B cell (primary cell): ENCODE data around the gene GFOD1. TPM values are rescaled to one million over a fixed set of nuclear protein-coding genes. Genes with fewer than 3 reads are reported as not detected.
"Not testable (repeated sequence)": the region's sequence is repeated elsewhere in the genome, so short reads cannot be mapped to it uniquely, and the experiment has no call there.

ENCODE experiments used
- ATAC-seq: fragments of 200-7000 bp; cut with Tn5 transposase; one replicate; pipeline ENCODE4 v1.10.0; 2021; ENCODE audit warnings: low read depth, mild to moderate bottlenecking, moderate number of reproducible peaks, moderate library complexity
- CTCF ChIA-PET: fragments of 350-600 bp; sonication (Branson Sonifier 250); formaldehyde crosslinking; loops from one replicate; lab custom pipeline; 2021; ENCODE audit warnings: antibody characterized with exemption, inconsistent platforms; lab: Charles Lee
- POLR2A ChIA-PET: fragments of 350-600 bp; sonication (Branson Sonifier 250); formaldehyde crosslinking; loops from one replicate; lab custom pipeline; 2021; ENCODE audit warnings: antibody characterized with exemption; lab: Charles Lee
- DNase-seq: peaks from one replicate; pipeline ENCODE4 v3.0.0; 2013
- H2AFZ ChIP-seq: 2 replicates; pipeline ENCODE4 v1.6.1; 2012; ENCODE audit warnings: mild to moderate bottlenecking, low read depth, low read length; ENCODE audit not compliant: insufficient read depth, poor library complexity, severe bottlenecking
- H3K27ac ChIP-seq, 2 donors: 1 replicate in 1 of 2; 2 replicates in 1 of 2; pipeline ENCODE4 v1.5.1; 2012 to 2013; ENCODE audit warnings: low read length in 2 of 2, mild to moderate bottlenecking in 2 of 2, moderate library complexity in 1 of 2
- H3K27me3 ChIP-seq, 4 experiments: fragments of 200-600 bp in 1 of 4; sonication (generic) in 1 of 4; replicated peaks in 1 of 4; 1 replicate in 2 of 4; 2 replicates in 2 of 4; pipeline versions ENCODE4 v1.6.1 to v1.7.0; 2013 to 2016; ENCODE audit warnings: low read length in 3 of 4, mild to moderate bottlenecking in 2 of 4, mixed read lengths in 1 of 4, moderate library complexity in 1 of 4; ENCODE audit not compliant: insufficient read depth in 4 of 4, control insufficient read depth in 3 of 4; ENCODE audit errors: control extremely low read depth in 1 of 4
- H3K36me3 ChIP-seq, 2 experiments: replicated peaks in 1 of 2; 1 replicate in 1 of 2; 2 replicates in 1 of 2; pipeline versions ENCODE4 v1.6.1 to v1.7.1; 2013; ENCODE audit warnings: low read length in 1 of 2; ENCODE audit not compliant: insufficient read depth in 2 of 2, control insufficient read depth in 1 of 2; ENCODE audit errors: control extremely low read depth in 1 of 2, extremely low read depth in 1 of 2
- H3K4me1 ChIP-seq, 2 donors: fragments of 200-600 bp in 1 of 2; sonication (generic) in 1 of 2; 1 replicate in 1 of 2; 2 replicates in 1 of 2; pipeline versions ENCODE4 v1.5.1 to v1.6.1; 2013 to 2017; ENCODE audit warnings: low read length in 2 of 2; ENCODE audit not compliant: control insufficient read depth in 2 of 2, insufficient read depth in 2 of 2
- H3K4me2 ChIP-seq: replicated peaks from 2 replicates; pipeline ENCODE3; 2012; ENCODE audit warnings: mild to moderate bottlenecking, low read depth, low read length; ENCODE audit not compliant: poor library complexity, severe bottlenecking
- H3K4me3 ChIP-seq, 5 experiments: fragments of 200-600 bp in 1 of 5; sonication (generic) in 1 of 5; 1 replicate in 3 of 5; 2 replicates in 2 of 5; pipeline versions ENCODE4 v1.5.1 to v1.7.0; 2011 to 2016; ENCODE audit warnings: low read length in 4 of 5, mild to moderate bottlenecking in 4 of 5, low read depth in 2 of 5, control low read depth in 1 of 5, moderate library complexity in 1 of 5; ENCODE audit not compliant: insufficient read depth in 1 of 5; ENCODE audit errors: control extremely low read depth in 1 of 5, extremely low read depth in 1 of 5
- H3K79me2 ChIP-seq: fragments of 200-600 bp; sonication (generic); one replicate; pipeline ENCODE4 v1.6.0; 2016; ENCODE audit warnings: low read length; ENCODE audit not compliant: control insufficient read depth, insufficient read depth
- H3K9ac ChIP-seq: fragments of 200-600 bp; sonication (generic); 2 replicates; pipeline ENCODE4 v1.6.1; 2017; ENCODE audit warnings: mild to moderate bottlenecking, low read length, moderate library complexity
- H3K9me3 ChIP-seq, 3 donors: one replicate each; pipeline versions ENCODE4 v1.6.1 to v1.7.1; 2013; ENCODE audit warnings: low read length in 2 of 3; ENCODE audit not compliant: control insufficient read depth in 2 of 3, insufficient read depth in 1 of 3; ENCODE audit errors: control extremely low read depth in 1 of 3
- H4K20me1 ChIP-seq: 2 replicates; pipeline ENCODE4 v1.6.0; 2012; ENCODE audit warnings: mild to moderate bottlenecking, low read length; ENCODE audit not compliant: insufficient read depth, control insufficient read depth, poor library complexity, severe bottlenecking
- H3K27ac Mint-ChIP-seq: one replicate; pipeline ENCODE4 v1.8.0; 2021; ENCODE audit warnings: mixed read lengths
- H3K27me3 Mint-ChIP-seq: one replicate; pipeline ENCODE4 v1.8.0; 2021; ENCODE audit warnings: mixed read lengths
- H3K4me1 Mint-ChIP-seq: one replicate; pipeline ENCODE4 v1.8.0; 2021; ENCODE audit warnings: mixed read lengths
- H3K4me3 Mint-ChIP-seq: one replicate; pipeline ENCODE4 v1.8.0; 2021; ENCODE audit warnings: mixed read lengths
- H3K9me3 Mint-ChIP-seq: one replicate; pipeline ENCODE4 v1.8.0; 2022; ENCODE audit warnings: mixed read lengths; ENCODE audit not compliant: insufficient read depth
- EZH2 ChIP-seq: IDR thresholded peaks from 2 replicates; pipeline ENCODE4 v1.6.1; 2012; ENCODE audit warnings: borderline replicate concordance, low read depth, mild to moderate bottlenecking, moderate library complexity, low read length; ENCODE audit not compliant: insufficient read depth, poor library complexity, severe bottlenecking
- WGBS: methylation state at CpG from one replicate; pipeline ENCODE4 v1.1.5; 2013; ENCODE audit warnings: missing lambda C conversion rate; ENCODE audit not compliant: insufficient coverage; 5-methylcytosine and 5-hydroxymethylcytosine counted together
- intact Hi-C: fragments of 100-400 bp; cut with micrococcal nuclease; formaldehyde crosslinking; loops from one replicate; pipeline ENCODE4 v1.10.0; 2022
- polyA plus RNA-seq: library from polyadenylated mRNA; depleted of rRNA; stranded (reverse); fragments of >200 nt; gene quantifications from 2 replicates; pipeline ENCODE4 v1.2.3, GENCODE V29; 2012
- total RNA-seq, 2 donors: library from RNA; stranded (reverse); fragments of 120-200 nt in 1 of 2; gene quantifications; 1 replicate in 1 of 2; 2 replicates in 1 of 2; pipeline versions ENCODE4 v1.2.3 to v1.2.4, GENCODE V29; 2013 to 2022
- TF ChIP-seq, protein P1 (sequence below): fragments of 200-600 bp; IDR thresholded peaks from one replicate; pipeline ENCODE4 v1.8.0; 2022; ENCODE audit warnings: antibody characterized with exemption, mild to moderate bottlenecking

The GFOD1 gene
- total and polyA plus RNA-seq, 2 donors (not counting 1 experiment from before 2014, with no cell fraction given) = 8.3 to 42.4 TPM

DNA sequence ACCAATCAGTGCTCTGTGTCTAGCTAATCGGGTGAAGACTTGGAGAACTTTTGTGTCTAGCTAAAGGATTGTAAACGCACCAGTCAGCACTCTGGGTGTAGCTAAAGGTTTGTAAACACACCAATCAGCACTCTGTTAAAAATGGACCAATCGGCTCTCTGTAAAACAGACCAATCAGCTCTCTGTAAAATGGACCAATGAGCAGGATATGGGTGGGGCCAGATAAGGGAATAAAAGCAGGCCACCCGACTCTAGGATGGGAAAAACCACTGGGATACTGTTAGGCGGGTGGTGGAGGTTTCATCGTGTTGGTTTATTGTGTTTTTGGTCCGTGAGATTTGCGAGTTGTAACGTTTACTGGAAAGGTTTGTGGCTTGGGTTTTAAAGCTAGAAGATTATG is 25.5 kb upstream of the GFOD1 start:
- ATAC-seq (no peak), DNase-seq (no peak)
- no peak overlapping the region for H3K4me3 ChIP-seq
- ChIA-PET POLR2A (interaction anchor here (1.1 kb wide), 1 partner anchor 13 kb away, joined by 6 read pairs; no protein-coding TSS in a partner anchor), CTCF (interaction anchor here (0.8 to 1.3 kb wide), 2 partner anchors 117 to 178 kb away, joined by 3 to 4 read pairs; no protein-coding TSS in a partner anchor)
- intact Hi-C loops = no loop called here
- H3K9ac ChIP-seq = no peak overlapping the region
- TF ChIP-seq, protein P1, sequence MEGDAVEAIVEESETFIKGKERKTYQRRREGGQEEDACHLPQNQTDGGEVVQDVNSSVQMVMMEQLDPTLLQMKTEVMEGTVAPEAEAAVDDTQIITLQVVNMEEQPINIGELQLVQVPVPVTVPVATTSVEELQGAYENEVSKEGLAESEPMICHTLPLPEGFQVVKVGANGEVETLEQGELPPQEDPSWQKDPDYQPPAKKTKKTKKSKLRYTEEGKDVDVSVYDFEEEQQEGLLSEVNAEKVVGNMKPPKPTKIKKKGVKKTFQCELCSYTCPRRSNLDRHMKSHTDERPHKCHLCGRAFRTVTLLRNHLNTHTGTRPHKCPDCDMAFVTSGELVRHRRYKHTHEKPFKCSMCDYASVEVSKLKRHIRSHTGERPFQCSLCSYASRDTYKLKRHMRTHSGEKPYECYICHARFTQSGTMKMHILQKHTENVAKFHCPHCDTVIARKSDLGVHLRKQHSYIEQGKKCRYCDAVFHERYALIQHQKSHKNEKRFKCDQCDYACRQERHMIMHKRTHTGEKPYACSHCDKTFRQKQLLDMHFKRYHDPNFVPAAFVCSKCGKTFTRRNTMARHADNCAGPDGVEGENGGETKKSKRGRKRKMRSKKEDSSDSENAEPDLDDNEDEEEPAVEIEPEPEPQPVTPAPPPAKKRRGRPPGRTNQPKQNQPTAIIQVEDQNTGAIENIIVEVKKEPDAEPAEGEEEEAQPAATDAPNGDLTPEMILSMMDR = no peak
- TF ChIP-seq EZH2 = no peak
- no peaks in the 10 kb centered on the region for H3K9me3 ChIP-seq
- H3K27me3 Mint-ChIP-seq = no peaks in the 10 kb centered on the region
- H3K9me3 Mint-ChIP-seq = no peaks in the 10 kb centered on the region
- no peak overlapping the region for H3K4me2 ChIP-seq
- WGBS = 96% methylated on average over 7 of the region's 9 CpGs
- H3K4me1 Mint-ChIP-seq = no peaks in the 10 kb centered on the region
- no peak overlapping the region for H2AFZ ChIP-seq
- H3K27ac ChIP-seq = no peak overlapping the region
- no peaks in the 10 kb centered on the region for H3K36me3 ChIP-seq
- no peaks in the 10 kb centered on the region for H3K4me1 ChIP-seq
- H4K20me1 ChIP-seq = no peaks in the 10 kb centered on the region
- H3K27ac Mint-ChIP-seq = no peak overlapping the region
- no peaks in the 10 kb centered on the region for H3K27me3 ChIP-seq
- no peak overlapping the region for H3K4me3 Mint-ChIP-seq
- no peaks in the 10 kb centered on the region for H3K79me2 ChIP-seq

DNA sequence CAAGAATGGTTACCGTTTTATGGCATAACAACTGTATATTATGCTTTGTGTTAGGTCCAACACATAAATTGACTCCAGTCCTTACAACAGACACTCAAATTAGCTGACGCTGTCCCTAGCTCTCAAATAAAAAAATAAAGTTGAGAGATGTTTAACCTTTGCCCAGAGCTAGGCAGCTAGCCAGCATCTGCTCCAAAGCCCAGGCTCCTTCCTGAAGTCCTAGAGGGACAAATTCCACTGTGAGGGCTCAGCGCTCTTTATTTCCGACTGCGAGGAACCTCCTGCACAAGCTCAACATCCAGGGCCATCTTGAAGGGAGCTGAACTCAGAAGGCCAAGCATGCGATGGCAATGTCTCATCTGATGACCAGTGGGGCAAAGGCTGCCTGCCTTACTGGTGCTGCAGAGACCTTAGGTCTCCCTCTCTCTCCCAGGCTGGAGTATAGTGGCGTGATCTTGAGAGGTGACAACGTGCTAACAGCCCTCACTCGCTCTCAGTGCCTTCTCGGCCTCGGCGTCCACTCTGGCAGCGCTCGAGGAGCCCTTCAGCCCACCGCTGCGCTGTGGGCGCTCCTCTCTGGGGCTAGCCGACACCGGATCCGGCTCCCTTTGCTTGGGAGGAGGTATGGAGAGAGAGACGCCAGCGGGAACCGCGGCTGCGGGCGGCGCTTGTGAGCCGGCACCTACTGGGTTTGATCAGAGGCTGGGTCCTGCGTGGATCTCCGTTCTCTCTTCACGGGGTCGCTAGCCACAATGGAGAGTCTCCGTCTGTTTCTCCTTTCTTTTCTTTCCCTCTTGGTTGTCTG is 24.7 kb upstream of the GFOD1 start:
- no peaks in the 10 kb centered on the region for H3K36me3 ChIP-seq
- CTCF ChIA-PET = no interaction called here
- Mint-ChIP-seq H3K4me1 (no peaks in the 10 kb centered on the region), H3K27me3 (no peaks in the 10 kb centered on the region), H3K4me3 (no peak overlapping the region), H3K9me3 (no peaks in the 10 kb centered on the region), H3K27ac (no peak overlapping the region)
- no peaks in the 10 kb centered on the region for H3K4me1 ChIP-seq
- whole genome bisulfite sequencing = 93% methylated on average over 28 of the region's 33 CpGs
- no peaks in the 10 kb centered on the region for H3K9me3 ChIP-seq
- no peak overlapping the region for H3K4me3 ChIP-seq
- ATAC-seq (no peak), DNase-seq (no peak)
- TF ChIP-seq, protein P1 = no peak
- TF ChIP-seq EZH2 = no peak
- intact Hi-C loops = no loop called here
- no peak overlapping the region for H3K27ac ChIP-seq
- H3K9ac ChIP-seq = no peak overlapping the region
- no peak overlapping the region for H2AFZ ChIP-seq
- POLR2A ChIA-PET = interaction anchor here (1.1 kb wide), 1 partner anchor 14 kb away, joined by 6 read pairs; no protein-coding TSS in a partner anchor
- no peaks in the 10 kb centered on the region for H4K20me1 ChIP-seq
- no peaks in the 10 kb centered on the region for H3K27me3 ChIP-seq
- H3K4me2 ChIP-seq = no peak overlapping the region
- no peaks in the 10 kb centered on the region for H3K79me2 ChIP-seq

DNA sequence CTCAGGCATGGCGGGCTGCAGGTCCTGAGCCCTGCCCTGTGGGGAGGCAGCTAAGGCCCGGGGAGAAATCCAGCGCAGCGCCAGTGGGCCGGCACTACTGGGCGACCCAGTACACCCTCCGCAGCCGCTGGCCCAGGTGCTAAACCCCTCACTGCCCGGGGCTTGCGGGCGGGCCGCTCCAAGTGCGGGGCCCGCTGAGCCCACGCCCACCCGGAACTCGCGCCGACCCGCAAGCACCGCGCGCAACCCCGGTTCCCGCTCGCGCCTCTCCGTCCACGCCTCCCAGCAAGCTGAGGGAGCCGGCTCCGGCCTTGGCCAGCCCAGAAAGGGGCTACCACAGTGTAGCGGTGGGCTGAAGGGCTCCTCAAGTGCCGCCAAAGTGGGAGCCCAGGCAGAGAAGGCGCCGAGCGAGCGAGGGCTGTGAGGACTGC is 23.8 kb upstream of the GFOD1 start:
- H3K4me3 Mint-ChIP-seq, H4K20me1 ChIP-seq, H3K9ac ChIP-seq, H3K27me3 ChIP-seq, H3K27ac ChIP-seq, H3K4me3 ChIP-seq, H3K36me3 ChIP-seq, H3K79me2 ChIP-seq, H3K4me1 ChIP-seq, H3K9me3 ChIP-seq, intact Hi-C loops, H2AFZ ChIP-seq, H3K4me2 ChIP-seq, H3K27me3 Mint-ChIP-seq, H3K9me3 Mint-ChIP-seq, H3K27ac Mint-ChIP-seq, ATAC-seq, DNase-seq, H3K4me1 Mint-ChIP-seq: not testable (repeated sequence)
- 97% methylated on average over 37 of the region's 37 CpGs for WGBS
- POLR2A ChIA-PET = interaction anchor here (1.2 kb wide), 1 partner anchor 13 kb away, joined by 5 read pairs; no protein-coding TSS in a partner anchor
- CTCF ChIA-PET = interaction anchor here (0.6 to 1.1 kb wide), 2 partner anchors 174 to 229 kb away, joined by 3 read pairs; no protein-coding TSS in a partner anchor
